WTC11 (cell line): Measurements from ENCODE around the gene ADGRE2. TPM values are rescaled to one million over a fixed set of nuclear protein-coding genes. Genes with fewer than 3 reads are reported as not detected.

Experiments used
- ATAC-seq: fragments of 200-7000 bp; cut with Tn5 transposase; 2 replicates; pipeline ENCODE4 v1.10.0; 2021; ENCODE audit warnings: mild to moderate bottlenecking, moderate library complexity
- CTCF ChIA-PET: fragments of 300-600 bp; sonication (Branson Sonifier 250); formaldehyde crosslinking; loops from one replicate; lab custom pipeline; 2021; ENCODE audit warnings: antibody characterized with exemption; lab: Charles Lee
- POLR2A ChIA-PET: fragments of 350-600 bp; sonication (Branson Sonifier 250); formaldehyde crosslinking; loops from one replicate; lab custom pipeline; 2021; ENCODE audit warnings: antibody characterized with exemption; lab: Charles Lee
- DNase-seq: peaks from one replicate; pipeline ENCODE4 v3.0.0; 2021; ENCODE audit warnings: low spot score
- H3K27ac Mint-ChIP-seq: 2 replicates; pipeline ENCODE4 v1.8.0; 2021; ENCODE audit warnings: mixed read lengths
- H3K27me3 Mint-ChIP-seq: 2 replicates; pipeline ENCODE4 v1.8.0; 2021; ENCODE audit warnings: low read depth, mild to moderate bottlenecking, moderate library complexity, mixed read lengths
- H3K36me3 Mint-ChIP-seq: 2 replicates; pipeline ENCODE4 v1.8.0; 2021; ENCODE audit warnings: mixed read lengths
- H3K4me1 Mint-ChIP-seq: 2 replicates; pipeline ENCODE4 v1.8.0; 2022; ENCODE audit warnings: mixed read lengths
- H3K4me3 Mint-ChIP-seq: 2 replicates; pipeline ENCODE4 v1.8.0; 2021; ENCODE audit warnings: mild to moderate bottlenecking, moderate library complexity, mixed read lengths
- H3K9me3 Mint-ChIP-seq: 2 replicates; pipeline ENCODE4 v1.8.0; 2021; ENCODE audit warnings: mixed read lengths
- CREB1 ChIP-seq: sonication (generic); formaldehyde crosslinking; IDR thresholded peaks from 2 replicates; pipeline ENCODE4 v1.8.0; 2023; ENCODE audit warnings: mild to moderate bottlenecking, missing genetic modification reagents
- EMX1 ChIP-seq: fragments of 250-450 bp; sonication (Bioruptor Pico); IDR thresholded peaks from 2 replicates; pipeline ENCODE4 v1.8.0; 2021; ENCODE audit warnings: mild to moderate bottlenecking
- FOXJ3 ChIP-seq: sonication (generic); formaldehyde crosslinking; IDR thresholded peaks from 2 replicates; pipeline ENCODE4 v1.9.0; 2021; ENCODE audit warnings: missing genetic modification reagents, mild to moderate bottlenecking, borderline replicate concordance
- GTF2I ChIP-seq: fragments of 250-450 bp; sonication (Bioruptor Pico); conservative IDR thresholded peaks from 2 replicates; pipeline ENCODE4 v1.4.0; 2021; ENCODE audit warnings: mild to moderate bottlenecking
- HMGA2 ChIP-seq: fragments of 250-450 bp; sonication (Bioruptor Pico); IDR thresholded peaks from 2 replicates; pipeline ENCODE4 v1.4.0; 2021; ENCODE audit warnings: mild to moderate bottlenecking, moderate library complexity
- JAZF1 ChIP-seq: fragments of 250-450 bp; sonication (Bioruptor Pico); IDR thresholded peaks from 2 replicates; pipeline ENCODE4 v1.9.0; 2021; ENCODE audit warnings: moderate library complexity, mild to moderate bottlenecking, inconsistent platforms
- MYBL2 ChIP-seq: sonication (generic); formaldehyde crosslinking; IDR thresholded peaks from 2 replicates; pipeline ENCODE4 v1.8.1; 2023; ENCODE audit warnings: mild to moderate bottlenecking, moderate library complexity, missing genetic modification reagents
- NFATC4 ChIP-seq: fragments of 250-450 bp; sonication (Bioruptor Pico); IDR thresholded peaks from 2 replicates; pipeline ENCODE4 v1.9.0; 2021; ENCODE audit warnings: mild to moderate bottlenecking
- NFYB ChIP-seq: sonication (generic); formaldehyde crosslinking; conservative IDR thresholded peaks from 2 replicates; pipeline ENCODE4 v1.8.0; 2022; ENCODE audit warnings: low read depth, missing genetic modification reagents
- NR1H2 ChIP-seq: sonication (generic); formaldehyde crosslinking; IDR thresholded peaks from 2 replicates; pipeline ENCODE4 v1.9.0; 2021; ENCODE audit warnings: mild to moderate bottlenecking, moderate library complexity, missing genetic modification reagents
- NR2C2 ChIP-seq: sonication (generic); formaldehyde crosslinking; IDR thresholded peaks from 2 replicates; pipeline ENCODE4 v1.8.0; 2022; ENCODE audit warnings: mild to moderate bottlenecking, missing genetic modification reagents
- SOX15 ChIP-seq: fragments of 250-450 bp; sonication (Bioruptor Pico); IDR thresholded peaks from 2 replicates; pipeline ENCODE4 v1.9.0; 2021; ENCODE audit warnings: mild to moderate bottlenecking
- TEAD1 ChIP-seq: sonication (generic); formaldehyde crosslinking; IDR thresholded peaks from 2 replicates; pipeline ENCODE4 v1.8.0; 2022; ENCODE audit warnings: mild to moderate bottlenecking, missing genetic modification reagents
- TEAD4 ChIP-seq: sonication (generic); formaldehyde crosslinking; IDR thresholded peaks from 2 replicates; pipeline ENCODE4 v1.8.0; 2022; ENCODE audit warnings: mild to moderate bottlenecking, missing genetic modification reagents
- ZBTB21 ChIP-seq: sonication (generic); formaldehyde crosslinking; IDR thresholded peaks from 2 replicates; pipeline ENCODE4 v1.8.1; 2023; ENCODE audit warnings: mild to moderate bottlenecking, missing genetic modification reagents, borderline replicate concordance
- ZNF121 ChIP-seq: sonication (generic); formaldehyde crosslinking; IDR thresholded peaks from 2 replicates; pipeline ENCODE4 v1.8.0; 2023; ENCODE audit warnings: missing genetic modification reagents
- total RNA-seq: library from RNA; stranded (reverse); gene quantifications from 3 replicates; pipeline ENCODE4 v1.2.3, GENCODE V29; 2021
- TF ChIP-seq, protein P1 (sequence below): sonication (generic); formaldehyde crosslinking; IDR thresholded peaks from 2 replicates; pipeline ENCODE4 v1.8.1; 2022; ENCODE audit warnings: mild to moderate bottlenecking, missing genetic modification reagents, moderate library complexity, borderline replicate concordance
- TF ChIP-seq, protein P2 (sequence below): sonication (generic); formaldehyde crosslinking; IDR thresholded peaks from 2 replicates; pipeline ENCODE4 v1.8.0; 2023; ENCODE audit warnings: missing genetic modification reagents
- TF ChIP-seq, protein P3 (sequence below): sonication (generic); formaldehyde crosslinking; conservative IDR thresholded peaks from 2 replicates; pipeline ENCODE4 v1.8.1; 2022; ENCODE audit warnings: mild to moderate bottlenecking, missing genetic modification reagents
- TF ChIP-seq, protein P4 (sequence below): sonication (generic); formaldehyde crosslinking; IDR thresholded peaks from 2 replicates; pipeline ENCODE4 v1.8.1; 2022; ENCODE audit warnings: low read depth, missing genetic modification reagents, borderline replicate concordance
- TF ChIP-seq, protein P5 (sequence below): fragments of 250-450 bp; sonication (Bioruptor Pico); IDR thresholded peaks from 2 replicates; pipeline ENCODE4 v1.9.0; 2021; ENCODE audit warnings: mild to moderate bottlenecking, borderline replicate concordance
- TF ChIP-seq, protein P6 (sequence below): sonication (generic); formaldehyde crosslinking; IDR thresholded peaks from 2 replicates; pipeline ENCODE4 v1.8.1; 2022; ENCODE audit warnings: mild to moderate bottlenecking, moderate library complexity, missing genetic modification reagents

Gene ADGRE2
- total RNA-seq, 1 experiment from 2014 or later, result 4.0 TPM

DNA sequence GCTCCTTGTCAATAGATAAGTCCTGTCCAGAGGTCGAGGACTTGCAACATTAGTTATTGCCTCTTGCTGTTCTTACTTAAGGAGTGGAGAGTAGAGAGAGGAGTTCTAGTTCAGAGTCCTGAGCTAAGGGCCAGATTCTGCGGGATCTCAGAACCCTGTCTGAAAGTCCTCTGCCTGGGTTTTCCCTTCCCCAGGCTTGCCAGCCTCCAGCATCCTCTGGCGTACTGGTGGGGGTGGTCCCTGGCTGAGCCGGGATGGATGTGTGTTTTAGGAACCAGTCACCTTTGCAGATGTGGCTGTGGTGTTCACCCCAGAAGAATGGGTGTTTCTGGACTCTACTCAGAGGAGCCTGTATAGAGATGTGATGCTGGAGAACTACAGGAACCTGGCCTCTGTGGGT lies 62.5 kb downstream of the ADGRE2 start:
- H3K9me3 Mint-ChIP-seq, result peaks cover 77% of the 10 kb centered on the region
- ATAC-seq (no peak), DNase-seq (no peak)
- H3K27me3 Mint-ChIP-seq, result peaks cover 7% of the 10 kb centered on the region; the same call in 1 of the 2 replicates
- H3K36me3 Mint-ChIP-seq, result peaks cover 88% of the 10 kb centered on the region
- CTCF ChIA-PET, result interaction anchor here (1.1 kb wide), 1 partner anchor 29 kb away, joined by 3 read pairs; no protein-coding TSS in a partner anchor
- H3K4me3 Mint-ChIP-seq, result no peak overlapping the region
- TF ChIP-seq TEAD4 (no peak), NFYB (CRISPR knock-in tag) (no peak), ZBTB21 (CRISPR knock-in tag) (no peak), ZNF121 (CRISPR knock-in tag) (no peak), MYBL2 (no peak), NFATC4 (no peak), EMX1 (CRISPR knock-in tag) (no peak), FOXJ3 (no peak), SOX15 (CRISPR knock-in tag) (no peak), JAZF1 (no peak), NR2C2 (CRISPR knock-in tag) (no peak)
- TF ChIP-seq, protein P1, sequence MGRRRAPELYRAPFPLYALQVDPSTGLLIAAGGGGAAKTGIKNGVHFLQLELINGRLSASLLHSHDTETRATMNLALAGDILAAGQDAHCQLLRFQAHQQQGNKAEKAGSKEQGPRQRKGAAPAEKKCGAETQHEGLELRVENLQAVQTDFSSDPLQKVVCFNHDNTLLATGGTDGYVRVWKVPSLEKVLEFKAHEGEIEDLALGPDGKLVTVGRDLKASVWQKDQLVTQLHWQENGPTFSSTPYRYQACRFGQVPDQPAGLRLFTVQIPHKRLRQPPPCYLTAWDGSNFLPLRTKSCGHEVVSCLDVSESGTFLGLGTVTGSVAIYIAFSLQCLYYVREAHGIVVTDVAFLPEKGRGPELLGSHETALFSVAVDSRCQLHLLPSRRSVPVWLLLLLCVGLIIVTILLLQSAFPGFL, result no peak
- TF ChIP-seq, protein P2, sequence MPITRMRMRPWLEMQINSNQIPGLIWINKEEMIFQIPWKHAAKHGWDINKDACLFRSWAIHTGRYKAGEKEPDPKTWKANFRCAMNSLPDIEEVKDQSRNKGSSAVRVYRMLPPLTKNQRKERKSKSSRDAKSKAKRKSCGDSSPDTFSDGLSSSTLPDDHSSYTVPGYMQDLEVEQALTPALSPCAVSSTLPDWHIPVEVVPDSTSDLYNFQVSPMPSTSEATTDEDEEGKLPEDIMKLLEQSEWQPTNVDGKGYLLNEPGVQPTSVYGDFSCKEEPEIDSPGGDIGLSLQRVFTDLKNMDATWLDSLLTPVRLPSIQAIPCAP (CRISPR knock-in tag), result no peak
- H3K27ac Mint-ChIP-seq, result no peak overlapping the region
- no peaks in the 10 kb centered on the region for H3K4me1 Mint-ChIP-seq
- POLR2A ChIA-PET, result no interaction called here

DNA sequence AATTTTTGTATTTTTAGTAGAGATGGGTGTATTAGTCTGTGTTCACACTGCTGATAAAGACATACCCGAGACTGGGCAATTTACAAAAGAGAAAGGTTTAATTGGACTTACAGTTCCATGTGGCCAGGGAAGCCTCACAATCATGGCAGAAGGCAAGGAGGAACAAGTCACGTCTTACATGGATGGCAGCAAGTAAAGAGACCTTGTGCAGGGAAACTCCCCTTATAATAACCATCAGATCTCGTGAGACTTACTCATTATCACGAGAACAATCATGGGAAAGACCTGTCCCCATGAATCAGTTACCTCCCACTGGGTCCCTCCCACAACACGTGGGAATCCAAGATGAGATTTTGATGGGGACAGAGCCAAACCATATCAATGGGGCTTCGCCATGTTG lies 73.9 kb downstream of the ADGRE2 start:
- ATAC-seq, result no peak
- Mint-ChIP-seq H3K36me3 (peaks cover 80% of the 10 kb centered on the region), H3K27ac (no peak overlapping the region), H3K4me3 (no peak overlapping the region), H3K9me3 (peaks cover 16% of the 10 kb centered on the region), H3K4me1 (no peaks in the 10 kb centered on the region), H3K27me3 (no peaks in the 10 kb centered on the region)
- ChIA-PET POLR2A (no interaction called here), CTCF (no interaction called here)
- TF ChIP-seq TEAD4 (no peak), HMGA2 (CRISPR knock-in tag) (no peak), GTF2I (CRISPR knock-in tag) (no peak), FOXJ3 (no peak), NR2C2 (CRISPR knock-in tag) (no peak), CREB1 (CRISPR knock-in tag) (no peak), NR1H2 (CRISPR knock-in tag) (no peak), TEAD1 (no peak)
- TF ChIP-seq, protein P3, sequence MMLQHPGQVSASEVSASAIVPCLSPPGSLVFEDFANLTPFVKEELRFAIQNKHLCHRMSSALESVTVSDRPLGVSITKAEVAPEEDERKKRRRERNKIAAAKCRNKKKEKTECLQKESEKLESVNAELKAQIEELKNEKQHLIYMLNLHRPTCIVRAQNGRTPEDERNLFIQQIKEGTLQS (CRISPR knock-in tag), result no peak
- TF ChIP-seq, protein P4, sequence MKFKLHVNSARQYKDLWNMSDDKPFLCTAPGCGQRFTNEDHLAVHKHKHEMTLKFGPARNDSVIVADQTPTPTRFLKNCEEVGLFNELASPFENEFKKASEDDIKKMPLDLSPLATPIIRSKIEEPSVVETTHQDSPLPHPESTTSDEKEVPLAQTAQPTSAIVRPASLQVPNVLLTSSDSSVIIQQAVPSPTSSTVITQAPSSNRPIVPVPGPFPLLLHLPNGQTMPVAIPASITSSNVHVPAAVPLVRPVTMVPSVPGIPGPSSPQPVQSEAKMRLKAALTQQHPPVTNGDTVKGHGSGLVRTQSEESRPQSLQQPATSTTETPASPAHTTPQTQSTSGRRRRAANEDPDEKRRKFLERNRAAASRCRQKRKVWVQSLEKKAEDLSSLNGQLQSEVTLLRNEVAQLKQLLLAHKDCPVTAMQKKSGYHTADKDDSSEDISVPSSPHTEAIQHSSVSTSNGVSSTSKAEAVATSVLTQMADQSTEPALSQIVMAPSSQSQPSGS (CRISPR knock-in tag), result no peak
- TF ChIP-seq, protein P5, sequence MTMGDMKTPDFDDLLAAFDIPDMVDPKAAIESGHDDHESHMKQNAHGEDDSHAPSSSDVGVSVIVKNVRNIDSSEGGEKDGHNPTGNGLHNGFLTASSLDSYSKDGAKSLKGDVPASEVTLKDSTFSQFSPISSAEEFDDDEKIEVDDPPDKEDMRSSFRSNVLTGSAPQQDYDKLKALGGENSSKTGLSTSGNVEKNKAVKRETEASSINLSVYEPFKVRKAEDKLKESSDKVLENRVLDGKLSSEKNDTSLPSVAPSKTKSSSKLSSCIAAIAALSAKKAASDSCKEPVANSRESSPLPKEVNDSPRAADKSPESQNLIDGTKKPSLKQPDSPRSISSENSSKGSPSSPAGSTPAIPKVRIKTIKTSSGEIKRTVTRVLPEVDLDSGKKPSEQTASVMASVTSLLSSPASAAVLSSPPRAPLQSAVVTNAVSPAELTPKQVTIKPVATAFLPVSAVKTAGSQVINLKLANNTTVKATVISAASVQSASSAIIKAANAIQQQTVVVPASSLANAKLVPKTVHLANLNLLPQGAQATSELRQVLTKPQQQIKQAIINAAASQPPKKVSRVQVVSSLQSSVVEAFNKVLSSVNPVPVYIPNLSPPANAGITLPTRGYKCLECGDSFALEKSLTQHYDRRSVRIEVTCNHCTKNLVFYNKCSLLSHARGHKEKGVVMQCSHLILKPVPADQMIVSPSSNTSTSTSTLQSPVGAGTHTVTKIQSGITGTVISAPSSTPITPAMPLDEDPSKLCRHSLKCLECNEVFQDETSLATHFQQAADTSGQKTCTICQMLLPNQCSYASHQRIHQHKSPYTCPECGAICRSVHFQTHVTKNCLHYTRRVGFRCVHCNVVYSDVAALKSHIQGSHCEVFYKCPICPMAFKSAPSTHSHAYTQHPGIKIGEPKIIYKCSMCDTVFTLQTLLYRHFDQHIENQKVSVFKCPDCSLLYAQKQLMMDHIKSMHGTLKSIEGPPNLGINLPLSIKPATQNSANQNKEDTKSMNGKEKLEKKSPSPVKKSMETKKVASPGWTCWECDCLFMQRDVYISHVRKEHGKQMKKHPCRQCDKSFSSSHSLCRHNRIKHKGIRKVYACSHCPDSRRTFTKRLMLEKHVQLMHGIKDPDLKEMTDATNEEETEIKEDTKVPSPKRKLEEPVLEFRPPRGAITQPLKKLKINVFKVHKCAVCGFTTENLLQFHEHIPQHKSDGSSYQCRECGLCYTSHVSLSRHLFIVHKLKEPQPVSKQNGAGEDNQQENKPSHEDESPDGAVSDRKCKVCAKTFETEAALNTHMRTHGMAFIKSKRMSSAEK (CRISPR knock-in tag), result no peak
- TF ChIP-seq, protein P6, sequence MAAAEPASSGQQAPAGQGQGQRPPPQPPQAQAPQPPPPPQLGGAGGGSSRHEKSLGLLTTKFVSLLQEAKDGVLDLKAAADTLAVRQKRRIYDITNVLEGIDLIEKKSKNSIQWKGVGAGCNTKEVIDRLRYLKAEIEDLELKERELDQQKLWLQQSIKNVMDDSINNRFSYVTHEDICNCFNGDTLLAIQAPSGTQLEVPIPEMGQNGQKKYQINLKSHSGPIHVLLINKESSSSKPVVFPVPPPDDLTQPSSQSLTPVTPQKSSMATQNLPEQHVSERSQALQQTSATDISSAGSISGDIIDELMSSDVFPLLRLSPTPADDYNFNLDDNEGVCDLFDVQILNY, result no peak
- no peak for DNase-seq
